ENCODE measurements around the gene SHROOM2. TPM values are rescaled to one million over a fixed set of nuclear protein-coding genes. Genes with fewer than 3 reads are reported as not detected.

Gene SHROOM2
- total RNA-seq, 1 experiment from 2014 or later = 14.1 TPM

GRCh38 chrX:9980401-9980800 lies 194.2 kb downstream of the SHROOM2 start:
- TF ChIP-seq CTCF (IDR thresholded peaks at IDR 0.05; ENCODE audit: unreplicated experiment) = no peak
- Mint-ChIP-seq H3K27ac (ENCODE audit: unreplicated experiment) (no peak overlapping the region), H3K9me3 (ENCODE audit: low read depth, unreplicated experiment) (peaks cover 3% of the 10 kb centered on the region), H3K4me1 (ENCODE audit: low read depth, unreplicated experiment) (peaks cover 10% of the 10 kb centered on the region), H3K36me3 (ENCODE audit: insufficient read depth, unreplicated experiment) (no peaks in the 10 kb centered on the region), H3K4me3 (ENCODE audit: low read depth, unreplicated experiment) (no peak overlapping the region), H3K27me3 (ENCODE audit: unreplicated experiment) (no peaks in the 10 kb centered on the region)
- no TSS peak for BruUV-seq (replicated peaks)
- CTCF ChIA-PET = no interaction called here
- intact Hi-C loops (cut with micrococcal nuclease; ENCODE audit: unreplicated experiment) = loop anchor here (10.0 kb wide), 2 partner anchors 1124 to 1166 kb away; no protein-coding TSS in a partner anchor
- no peak for DNase-seq

GRCh38 chrX:9980927-9981326 lies 194.7 kb downstream of the SHROOM2 start:
- no peak for TF ChIP-seq CTCF (IDR thresholded peaks at IDR 0.05; ENCODE audit: unreplicated experiment)
- no peak overlapping the region for H3K4me3 Mint-ChIP-seq (ENCODE audit: low read depth, unreplicated experiment)
- H3K4me1 Mint-ChIP-seq (ENCODE audit: low read depth, unreplicated experiment) = peaks cover 10% of the 10 kb centered on the region
- no peaks in the 10 kb centered on the region for H3K27me3 Mint-ChIP-seq (ENCODE audit: unreplicated experiment)
- H3K36me3 Mint-ChIP-seq (ENCODE audit: insufficient read depth, unreplicated experiment) = no peaks in the 10 kb centered on the region
- CTCF ChIA-PET = interaction anchor here (0.8 kb wide), 1 partner anchor 92 kb away, joined by 3 read pairs; no protein-coding TSS in a partner anchor
- H3K27ac Mint-ChIP-seq (ENCODE audit: unreplicated experiment) = no peak overlapping the region
- peaks cover 3% of the 10 kb centered on the region for H3K9me3 Mint-ChIP-seq (ENCODE audit: low read depth, unreplicated experiment)
- intact Hi-C loops (cut with micrococcal nuclease; ENCODE audit: unreplicated experiment) = loop anchor here (10.0 kb wide), 2 partner anchors 1124 to 1166 kb away; no protein-coding TSS in a partner anchor
- BruUV-seq (replicated peaks) = no TSS peak
- DNase-seq = no peak

- CTCF ChIA-PET = no interaction called here
Observed at GRCh38 chrX:9983441-9983840, 197.2 kb downstream of the SHROOM2 start.

GRCh38 chrX:9983846-9984245 lies 197.6 kb downstream of the SHROOM2 start:
- H3K4me1 Mint-ChIP-seq (ENCODE audit: low read depth, unreplicated experiment) = peaks cover 10% of the 10 kb centered on the region
- no peak for TF ChIP-seq CTCF (IDR thresholded peaks at IDR 0.05; ENCODE audit: unreplicated experiment)
- H3K4me3 Mint-ChIP-seq (ENCODE audit: low read depth, unreplicated experiment) = no peak overlapping the region
- H3K36me3 Mint-ChIP-seq (ENCODE audit: insufficient read depth, unreplicated experiment) = no peaks in the 10 kb centered on the region
- intact Hi-C loops (cut with micrococcal nuclease; ENCODE audit: unreplicated experiment) = loop anchor here (10.0 kb wide), 2 partner anchors 1121 to 1169 kb away; no protein-coding TSS in a partner anchor
- no peak overlapping the region for H3K27ac Mint-ChIP-seq (ENCODE audit: unreplicated experiment)
- DNase-seq = no peak
- H3K27me3 Mint-ChIP-seq (ENCODE audit: unreplicated experiment) = no peaks in the 10 kb centered on the region
- BruUV-seq (replicated peaks) = no TSS peak
- CTCF ChIA-PET = no interaction called here
- peaks cover 3% of the 10 kb centered on the region for H3K9me3 Mint-ChIP-seq (ENCODE audit: low read depth, unreplicated experiment)

More at GRCh38 chrX:9983441-9983840, 197.2 kb downstream of the SHROOM2 start:
- BruUV-seq (replicated peaks) = no TSS peak
- Mint-ChIP-seq H3K27ac (ENCODE audit: unreplicated experiment) (no peak overlapping the region), H3K4me3 (ENCODE audit: low read depth, unreplicated experiment) (no peak overlapping the region), H3K9me3 (ENCODE audit: low read depth, unreplicated experiment) (peaks cover 3% of the 10 kb centered on the region), H3K4me1 (ENCODE audit: low read depth, unreplicated experiment) (peaks cover 10% of the 10 kb centered on the region), H3K27me3 (ENCODE audit: unreplicated experiment) (no peaks in the 10 kb centered on the region), H3K36me3 (ENCODE audit: insufficient read depth, unreplicated experiment) (no peaks in the 10 kb centered on the region)
- intact Hi-C loops (cut with micrococcal nuclease; ENCODE audit: unreplicated experiment) = loop anchor here (10.0 kb wide), 2 partner anchors 1121 to 1169 kb away; no protein-coding TSS in a partner anchor
- no peak for DNase-seq
- no peak for TF ChIP-seq CTCF (IDR thresholded peaks at IDR 0.05; ENCODE audit: unreplicated experiment)
